Cardiac muscle cell (in vitro differentiated cells and primary cell): Measurements from ENCODE around the gene NAALADL1. TPM values are rescaled to one million over a fixed set of nuclear protein-coding genes. Genes with fewer than 3 reads are reported as not detected.

ENCODE experiments used
- DNase-seq, 2 donors: peaks; one replicate each; pipeline versions ENCODE4 v3.0.0 to v3.0.0-alpha.2; 2010 to 2017; ENCODE audit warnings: low read depth in 1 of 2, low spot score in 1 of 2
- H3K27ac ChIP-seq: fragments of 200-600 bp; sonication (generic); 2 replicates; pipeline ENCODE4 v1.5.1; 2016
- H3K27me3 ChIP-seq: fragments of 200-600 bp; sonication (generic); 2 replicates; pipeline ENCODE4 v1.6.0; 2016; ENCODE audit warnings: control low read depth
- H3K36me3 ChIP-seq: fragments of 200-600 bp; sonication (generic); 2 replicates; pipeline ENCODE4 v1.5.1; 2016; ENCODE audit warnings: control low read depth
- H3K4me1 ChIP-seq: fragments of 200-600 bp; sonication (generic); 2 replicates; pipeline ENCODE4 v1.8.1; 2017; ENCODE audit warnings: low read depth, mild to moderate bottlenecking, mixed run types
- H3K4me3 ChIP-seq: fragments of 200-600 bp; sonication (generic); 2 replicates; pipeline ENCODE4 v1.5.1; 2016; ENCODE audit warnings: mild to moderate bottlenecking
- H3K9me3 ChIP-seq: fragments of 200-600 bp; sonication (generic); 2 replicates; pipeline ENCODE4 v1.5.1; 2017; ENCODE audit warnings: low read depth, mild to moderate bottlenecking, control low read depth
- CTCF ChIP-seq: IDR thresholded peaks from 2 replicates; pipeline ENCODE4 v1.5.1; 2012; ENCODE audit warnings: low read depth, mild to moderate bottlenecking, low read length
- polyA plus RNA-seq: library from polyadenylated mRNA; unstranded; fragments of >200 nt; fragmentation: Nextera tagmentation; extraction: Ambion mirVana; gene quantifications from 2 replicates; pipeline ENCODE4 v1.2.1, GENCODE V29; 2016
- total RNA-seq: library from RNA; depleted of rRNA; stranded (reverse); fragments of >200 nt; gene quantifications from 2 replicates; pipeline ENCODE4 v1.2.3, GENCODE V29; 2016

NAALADL1 gene
- total and polyA plus RNA-seq, 2 experiments from 2014 or later, result 0.59 to 2.3 TPM

GRCh38 chr11:65090628-65091027 is 32.3 kb upstream of the NAALADL1 start:
- no peaks in the 10 kb centered on the region for H3K4me1 ChIP-seq
- H3K27ac ChIP-seq, result no peak overlapping the region
- no peaks in the 10 kb centered on the region for H3K9me3 ChIP-seq
- no peaks in the 10 kb centered on the region for H3K27me3 ChIP-seq
- H3K36me3 ChIP-seq, result peaks cover 7% of the 10 kb centered on the region
- no peak overlapping the region for H3K4me3 ChIP-seq
- TF ChIP-seq CTCF, result no peak
- DNase-seq, result no peak

- no peak for TF ChIP-seq CTCF
- H3K27ac ChIP-seq, result no peak overlapping the region
- no peak for DNase-seq
- no peak overlapping the region for H3K4me3 ChIP-seq
- H3K36me3 ChIP-seq, result peaks cover 11% of the 10 kb centered on the region
- H3K9me3 ChIP-seq, result no peaks in the 10 kb centered on the region
- H3K27me3 ChIP-seq, result no peaks in the 10 kb centered on the region
- no peaks in the 10 kb centered on the region for H3K4me1 ChIP-seq
These were observed 31.3 kb upstream of the NAALADL1 start for GRCh38 chr11:65089621-65090020.

- peaks cover 11% of the 10 kb centered on the region for H3K36me3 ChIP-seq
- no peak overlapping the region for H3K27ac ChIP-seq
- H3K27me3 ChIP-seq, result no peaks in the 10 kb centered on the region
- no peak overlapping the region for H3K4me3 ChIP-seq
- DNase-seq, result no peak
- TF ChIP-seq CTCF, result no peak
- H3K4me1 ChIP-seq, result no peaks in the 10 kb centered on the region
- H3K9me3 ChIP-seq, result no peaks in the 10 kb centered on the region
These were observed 29.5 kb upstream of the NAALADL1 start for GRCh38 chr11:65087827-65088226.

- no peaks in the 10 kb centered on the region for H3K27me3 ChIP-seq
- no peaks in the 10 kb centered on the region for H3K4me1 ChIP-seq
- DNase-seq, result no peak
- H3K9me3 ChIP-seq, result no peaks in the 10 kb centered on the region
- no peak overlapping the region for H3K4me3 ChIP-seq
- TF ChIP-seq CTCF, result no peak
- H3K27ac ChIP-seq, result no peak overlapping the region
- H3K36me3 ChIP-seq, result peaks cover 11% of the 10 kb centered on the region
These were observed 28.9 kb upstream of the NAALADL1 start for GRCh38 chr11:65087216-65087615.

- peaks cover 11% of the 10 kb centered on the region for H3K36me3 ChIP-seq
- no peak for TF ChIP-seq CTCF
- no peaks in the 10 kb centered on the region for H3K27me3 ChIP-seq
- DNase-seq, result no peak
- H3K9me3 ChIP-seq, result no peaks in the 10 kb centered on the region
- no peak overlapping the region for H3K4me3 ChIP-seq
- no peak overlapping the region for H3K27ac ChIP-seq
- no peaks in the 10 kb centered on the region for H3K4me1 ChIP-seq
These were observed 28.5 kb upstream of the NAALADL1 start for GRCh38 chr11:65086809-65087208.

- no peak for DNase-seq
- H3K27me3 ChIP-seq, result no peaks in the 10 kb centered on the region
- H3K4me1 ChIP-seq, result no peaks in the 10 kb centered on the region
- no peak for TF ChIP-seq CTCF
- peaks cover 11% of the 10 kb centered on the region for H3K36me3 ChIP-seq
- H3K27ac ChIP-seq, result no peak overlapping the region
- H3K4me3 ChIP-seq, result no peak overlapping the region
- no peaks in the 10 kb centered on the region for H3K9me3 ChIP-seq
These were observed 27.1 kb upstream of the NAALADL1 start for GRCh38 chr11:65085446-65085845.
